Measurements from ENCODE around the gene REC114.

The REC114 gene

GRCh38 chr15:73598530-73599160 lies 155.7 kb downstream of the REC114 start:
- Histone ChIP-seq H3K9me3 (ENCODE audit: insufficient read depth, low read depth, low read length) (no peaks in the 10 kb centered on the region), H3K4me3 (ENCODE audit: low read length) (no peak overlapping the region), H3K36me3 (ENCODE audit: insufficient read depth, low read depth, low read length) (0 out of 2 replicates have a peak, but pooled peaks cover 3% of the 10 kb centered on the region), H3K4me1 (ENCODE audit: insufficient read depth, low read length) (peaks cover 46% of the 10 kb centered on the region), H3K9ac (ENCODE audit: low read depth, low read length) (no peak overlapping the region), H3K27ac (ENCODE audit: low read length) (no peak overlapping the region), H3K27me3 (ENCODE audit: insufficient read depth, low read length) (no peaks in the 10 kb centered on the region)

GRCh38 chr15:73599934-73600333 lies 157.0 kb downstream of the REC114 start:
- peaks cover 46% of the 10 kb centered on the region for H3K4me1 ChIP-seq (ENCODE audit: insufficient read depth, low read length)
- H3K9me3 ChIP-seq (ENCODE audit: insufficient read depth, low read depth, low read length): no peaks in the 10 kb centered on the region
- no peaks in the 10 kb centered on the region for H3K27me3 ChIP-seq (ENCODE audit: insufficient read depth, low read length)
- H3K4me3 ChIP-seq (ENCODE audit: low read length): no peak overlapping the region
- 0 out of 2 replicates have a peak, but pooled peaks cover 3% of the 10 kb centered on the region for H3K36me3 ChIP-seq (ENCODE audit: insufficient read depth, low read depth, low read length)
- H3K27ac ChIP-seq (ENCODE audit: low read length): no peak overlapping the region
- no peak overlapping the region for H3K9ac ChIP-seq (ENCODE audit: low read depth, low read length)

GRCh38 chr15:73600413-73601335 lies 157.7 kb downstream of the REC114 start:
- H3K4me3 ChIP-seq (ENCODE audit: low read length): peak overlapping the region; percentile 1; the same call in 1 of the 2 replicates
- H3K27ac ChIP-seq (ENCODE audit: low read length): no peak overlapping the region
- no peaks in the 10 kb centered on the region for H3K9me3 ChIP-seq (ENCODE audit: insufficient read depth, low read depth, low read length)
- H3K4me1 ChIP-seq (ENCODE audit: insufficient read depth, low read length): peaks cover 46% of the 10 kb centered on the region
- 0 out of 2 replicates have a peak, but pooled peaks cover 3% of the 10 kb centered on the region for H3K36me3 ChIP-seq (ENCODE audit: insufficient read depth, low read depth, low read length)
- no peaks in the 10 kb centered on the region for H3K27me3 ChIP-seq (ENCODE audit: insufficient read depth, low read length)
- peak overlapping the region; percentile 18; the same call in 1 of the 2 replicates for H3K9ac ChIP-seq (ENCODE audit: low read depth, low read length)

GRCh38 chr15:73601451-73602445 lies 158.8 kb downstream of the REC114 start:
- Histone ChIP-seq H3K9ac (ENCODE audit: low read depth, low read length) (peak overlapping the region; percentile 18; the same call in 1 of the 2 replicates), H3K36me3 (ENCODE audit: insufficient read depth, low read depth, low read length) (0 out of 2 replicates have a peak, but pooled peaks cover 3% of the 10 kb centered on the region), H3K27ac (ENCODE audit: low read length) (no peak overlapping the region), H3K27me3 (ENCODE audit: insufficient read depth, low read length) (no peaks in the 10 kb centered on the region), H3K4me1 (ENCODE audit: insufficient read depth, low read length) (peaks cover 46% of the 10 kb centered on the region), H3K4me3 (ENCODE audit: low read length) (peak overlapping the region; percentile 19; the same call in 1 of the 2 replicates), H3K9me3 (ENCODE audit: insufficient read depth, low read depth, low read length) (no peaks in the 10 kb centered on the region)

GRCh38 chr15:73602446-73602843 lies 159.5 kb downstream of the REC114 start:
- H3K27ac ChIP-seq (ENCODE audit: low read length): no peak overlapping the region
- peaks cover 46% of the 10 kb centered on the region for H3K4me1 ChIP-seq (ENCODE audit: insufficient read depth, low read length)

GRCh38 chr15:73602992-73603391 lies 160.0 kb downstream of the REC114 start:
- Histone ChIP-seq H3K36me3 (ENCODE audit: insufficient read depth, low read depth, low read length) (no peaks in the 10 kb centered on the region), H3K27me3 (ENCODE audit: insufficient read depth, low read length) (no peaks in the 10 kb centered on the region; the same call in 1 of the 2 replicates), H3K27ac (ENCODE audit: low read length) (no peak overlapping the region), H3K4me3 (ENCODE audit: low read length) (no peak overlapping the region), H3K4me1 (ENCODE audit: insufficient read depth, low read length) (peaks cover 43% of the 10 kb centered on the region), H3K9me3 (ENCODE audit: insufficient read depth, low read depth, low read length) (no peaks in the 10 kb centered on the region), H3K9ac (ENCODE audit: low read depth, low read length) (no peak overlapping the region)

More at GRCh38 chr15:73602446-73602843, 159.5 kb downstream of the REC114 start:
- Histone ChIP-seq H3K9me3 (ENCODE audit: insufficient read depth, low read depth, low read length) (no peaks in the 10 kb centered on the region), H3K27me3 (ENCODE audit: insufficient read depth, low read length) (no peaks in the 10 kb centered on the region; the same call in 1 of the 2 replicates), H3K36me3 (ENCODE audit: insufficient read depth, low read depth, low read length) (no peaks in the 10 kb centered on the region), H3K9ac (ENCODE audit: low read depth, low read length) (no peak overlapping the region), H3K4me3 (ENCODE audit: low read length) (no peak overlapping the region)

- H3K27me3 ChIP-seq (ENCODE audit: insufficient read depth, low read length): no peaks in the 10 kb centered on the region; the same call in 1 of the 2 replicates
- no peak overlapping the region for H3K27ac ChIP-seq (ENCODE audit: low read length)
- no peaks in the 10 kb centered on the region for H3K9me3 ChIP-seq (ENCODE audit: insufficient read depth, low read depth, low read length)
- no peak overlapping the region for H3K4me3 ChIP-seq (ENCODE audit: low read length)
- H3K36me3 ChIP-seq (ENCODE audit: insufficient read depth, low read depth, low read length): no peaks in the 10 kb centered on the region
- no peak overlapping the region for H3K9ac ChIP-seq (ENCODE audit: low read depth, low read length)
- peaks cover 34% of the 10 kb centered on the region for H3K4me1 ChIP-seq (ENCODE audit: insufficient read depth, low read length)
These were observed 161.5 kb downstream of the REC114 start for GRCh38 chr15:73604477-73604876.

GRCh38 chr15:73605759-73606436 lies 162.9 kb downstream of the REC114 start:
- no peak overlapping the region for H3K4me3 ChIP-seq (ENCODE audit: low read length)
- H3K36me3 ChIP-seq (ENCODE audit: insufficient read depth, low read depth, low read length): no peaks in the 10 kb centered on the region
- H3K9me3 ChIP-seq (ENCODE audit: insufficient read depth, low read depth, low read length): no peaks in the 10 kb centered on the region
- no peaks in the 10 kb centered on the region; the same call in 1 of the 2 replicates for H3K27me3 ChIP-seq (ENCODE audit: insufficient read depth, low read length)
- H3K9ac ChIP-seq (ENCODE audit: low read depth, low read length): no peak overlapping the region
- H3K27ac ChIP-seq (ENCODE audit: low read length): no peak overlapping the region
- peaks cover 26% of the 10 kb centered on the region for H3K4me1 ChIP-seq (ENCODE audit: insufficient read depth, low read length)

GRCh38 chr15:73607405-73607804 lies 164.4 kb downstream of the REC114 start:
- H3K9me3 ChIP-seq (ENCODE audit: insufficient read depth, low read depth, low read length): no peaks in the 10 kb centered on the region
- no peak overlapping the region for H3K9ac ChIP-seq (ENCODE audit: low read depth, low read length)
- no peaks in the 10 kb centered on the region; the same call in 1 of the 2 replicates for H3K27me3 ChIP-seq (ENCODE audit: insufficient read depth, low read length)
- no peak overlapping the region for H3K4me3 ChIP-seq (ENCODE audit: low read length)
- H3K27ac ChIP-seq (ENCODE audit: low read length): no peak overlapping the region
- H3K36me3 ChIP-seq (ENCODE audit: insufficient read depth, low read depth, low read length): no peaks in the 10 kb centered on the region
- peaks cover 15% of the 10 kb centered on the region for H3K4me1 ChIP-seq (ENCODE audit: insufficient read depth, low read length)

GRCh38 chr15:73607843-73608242 lies 164.9 kb downstream of the REC114 start:
- no peaks in the 10 kb centered on the region for H3K9me3 ChIP-seq (ENCODE audit: insufficient read depth, low read depth, low read length)
- H3K4me1 ChIP-seq (ENCODE audit: insufficient read depth, low read length): peaks cover 11% of the 10 kb centered on the region
- H3K27me3 ChIP-seq (ENCODE audit: insufficient read depth, low read length): no peaks in the 10 kb centered on the region; the same call in 1 of the 2 replicates
- no peak overlapping the region for H3K27ac ChIP-seq (ENCODE audit: low read length)
- H3K9ac ChIP-seq (ENCODE audit: low read depth, low read length): no peak overlapping the region
- H3K4me3 ChIP-seq (ENCODE audit: low read length): no peak overlapping the region
- no peaks in the 10 kb centered on the region for H3K36me3 ChIP-seq (ENCODE audit: insufficient read depth, low read depth, low read length)
